Erythroblast (primary cell): Measurements from ENCODE around the gene PBX1.
A peak's percentile ranks its signal among the peaks of the same experiment; 100 is the strongest.

Experiments
- DNase-seq, 2 experiments: peaks; one replicate each; lab custom pipeline; 2025; lab: John Stamatoyannopoulos, UW
- GATA1 ChIP-seq: IDR thresholded peaks from 2 replicates; pipeline ENCODE4 v1.6.1; 2011; ENCODE audit warnings: low read depth, mild to moderate bottlenecking, control low read depth, low read length, moderate library complexity
- POLR2A ChIP-seq: IDR thresholded peaks from 2 replicates; pipeline ENCODE4 v1.6.1; 2011; ENCODE audit warnings: mild to moderate bottlenecking, low read length

Gene PBX1

GRCh38 chr1:164785841-164786534, 227.0 kb downstream of the PBX1 start:
- TF ChIP-seq POLR2A (no peak), GATA1 (no peak)
- DNase-seq: no peak

GRCh38 chr1:164786980-164787833, 228.2 kb downstream of the PBX1 start:
- TF ChIP-seq POLR2A: no peak
- TF ChIP-seq GATA1: no peak
- peak; percentile 74 to 89 for DNase-seq

- TF ChIP-seq GATA1: no peak
- TF ChIP-seq POLR2A: no peak
- no peak for DNase-seq
Measured at GRCh38 chr1:164787834-164788231, 228.8 kb downstream of the PBX1 start.

- TF ChIP-seq GATA1: no peak
- TF ChIP-seq POLR2A: no peak
- no peak for DNase-seq
Measured at GRCh38 chr1:164790081-164790480, 231.1 kb downstream of the PBX1 start.

- no peak for DNase-seq
- TF ChIP-seq GATA1: no peak
- no peak for TF ChIP-seq POLR2A
Measured at GRCh38 chr1:164792410-164793004, 233.5 kb downstream of the PBX1 start.

- TF ChIP-seq POLR2A (no peak), GATA1 (no peak)
- DNase-seq: no peak
Measured at GRCh38 chr1:164794356-164794755, 235.4 kb downstream of the PBX1 start.

GRCh38 chr1:164796916-164797315, 237.9 kb downstream of the PBX1 start:
- TF ChIP-seq GATA1: no peak
- TF ChIP-seq POLR2A: no peak
- no peak for DNase-seq

- no peak for DNase-seq
- TF ChIP-seq POLR2A (no peak), GATA1 (no peak)
Measured at GRCh38 chr1:164801246-164801731, 242.3 kb downstream of the PBX1 start.

GRCh38 chr1:164801791-164802502, 243.0 kb downstream of the PBX1 start:
- no peak for TF ChIP-seq GATA1
- DNase-seq: no peak

- TF ChIP-seq POLR2A (no peak), GATA1 (no peak)
- no peak for DNase-seq
Measured at GRCh38 chr1:164802529-164803282, 243.7 kb downstream of the PBX1 start.

GRCh38 chr1:164803366-164803765, 244.4 kb downstream of the PBX1 start:
- TF ChIP-seq POLR2A: no peak
- TF ChIP-seq GATA1: no peak
- no peak for DNase-seq

GRCh38 chr1:164804366-164804765, 245.4 kb downstream of the PBX1 start:
- no peak for TF ChIP-seq POLR2A
- no peak for TF ChIP-seq GATA1
- no peak for DNase-seq

- DNase-seq: no peak
- TF ChIP-seq GATA1 (no peak), POLR2A (no peak)
Measured at GRCh38 chr1:164805399-164805798, 246.4 kb downstream of the PBX1 start.
